Dendritic cell treated with granulocyte-macrophage colony-stimulating factor and Interleukin-4, amounts not matched to agents 40 ng/mL and 50 ng/mL, for 4 days (primary cell): ENCODE results near the gene SH3GLB2.

Experiments used
- H3K27ac Mint-ChIP-seq: one replicate; pipeline ENCODE4 v1.8.0; 2022; ENCODE audit warnings: mild to moderate bottlenecking, mixed read lengths
- H3K27me3 Mint-ChIP-seq: one replicate; pipeline ENCODE4 v1.8.0; 2022; ENCODE audit warnings: mild to moderate bottlenecking, mixed read lengths
- H3K36me3 Mint-ChIP-seq: one replicate; pipeline ENCODE4 v1.8.0; 2022; ENCODE audit warnings: low read depth, mixed read lengths
- H3K4me1 Mint-ChIP-seq: one replicate; pipeline ENCODE4 v1.8.0; 2022; ENCODE audit warnings: low read depth, mixed read lengths
- H3K4me3 Mint-ChIP-seq: one replicate; pipeline ENCODE4 v1.8.0; 2022; ENCODE audit warnings: mild to moderate bottlenecking, moderate library complexity, mixed read lengths
- H3K9me3 Mint-ChIP-seq: one replicate; pipeline ENCODE4 v1.8.0; 2022; ENCODE audit warnings: mixed read lengths
- intact Hi-C: fragments of 100-400 bp; cut with micrococcal nuclease; formaldehyde crosslinking; loops from one replicate; pipeline ENCODE4 v1.15.0; 2022

Gene SH3GLB2

DNA sequence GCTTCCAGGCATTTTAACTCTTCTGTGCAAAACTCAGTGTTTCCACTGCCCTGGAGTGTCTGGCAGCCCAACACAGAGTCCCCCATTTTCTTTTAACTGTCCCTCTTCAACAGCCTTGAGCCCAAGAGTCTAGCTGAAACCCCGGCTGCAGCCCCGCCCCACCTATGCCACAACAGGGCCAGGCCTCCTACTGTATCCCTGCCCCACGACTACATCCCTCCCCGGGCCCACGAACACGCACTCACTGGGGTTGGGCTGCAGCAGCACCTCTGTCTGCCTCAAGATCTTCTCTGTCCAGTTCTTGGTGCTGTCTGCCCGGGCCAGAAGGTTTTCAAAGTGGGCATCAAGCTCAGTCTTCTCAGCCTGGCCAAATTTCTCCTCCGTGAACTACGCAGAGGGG is 6.1 kb downstream of the SH3GLB2 start:
- intact Hi-C loops = no loop called here
- Mint-ChIP-seq H3K4me1 (peaks cover 33% of the 10 kb centered on the region), H3K36me3 (peaks cover 45% of the 10 kb centered on the region), H3K9me3 (no peaks in the 10 kb centered on the region), H3K27me3 (no peaks in the 10 kb centered on the region), H3K4me3 (no peak overlapping the region), H3K27ac (no peak overlapping the region)

GRCh38 chr9:129021091-129021490 is 7.0 kb downstream of the SH3GLB2 start:
- Mint-ChIP-seq H3K27ac (no peak overlapping the region), H3K9me3 (no peaks in the 10 kb centered on the region), H3K36me3 (peaks cover 45% of the 10 kb centered on the region), H3K4me1 (peaks cover 23% of the 10 kb centered on the region), H3K27me3 (no peaks in the 10 kb centered on the region), H3K4me3 (no peak overlapping the region)
- intact Hi-C loops = no loop called here

DNA sequence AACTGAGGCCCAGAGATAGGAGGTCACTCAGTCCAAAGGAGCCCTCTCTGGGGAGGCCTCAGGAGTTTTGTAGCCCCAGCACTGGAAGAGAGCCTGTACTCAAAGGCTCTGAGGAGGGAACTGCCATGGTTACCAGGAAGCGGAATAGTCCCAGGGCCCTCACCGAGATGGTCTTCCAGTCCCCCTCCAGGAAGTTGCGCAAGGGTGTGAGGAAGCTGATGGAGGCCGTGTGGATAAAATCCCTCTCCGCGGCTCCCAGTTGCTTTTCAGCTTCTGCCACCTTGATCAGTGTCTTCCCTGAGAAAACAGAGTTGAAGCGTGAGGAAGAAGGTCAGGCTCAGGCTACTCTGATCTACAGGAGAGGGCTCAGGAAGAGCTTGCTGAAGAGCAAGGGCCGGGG is 13.5 kb downstream of the SH3GLB2 start:
- H3K4me1 Mint-ChIP-seq = peaks cover 16% of the 10 kb centered on the region
- no peak overlapping the region for H3K4me3 Mint-ChIP-seq
- no peaks in the 10 kb centered on the region for H3K9me3 Mint-ChIP-seq
- H3K27me3 Mint-ChIP-seq = no peaks in the 10 kb centered on the region
- H3K36me3 Mint-ChIP-seq = peaks cover 75% of the 10 kb centered on the region
- H3K27ac Mint-ChIP-seq = peak overlapping the region; percentile 68
- intact Hi-C loops = no loop called here

- Mint-ChIP-seq H3K4me1 (peaks cover 16% of the 10 kb centered on the region), H3K9me3 (no peaks in the 10 kb centered on the region), H3K4me3 (no peak overlapping the region), H3K27ac (peak overlapping the region; percentile 68), H3K36me3 (peaks cover 75% of the 10 kb centered on the region), H3K27me3 (no peaks in the 10 kb centered on the region)
- intact Hi-C loops = no loop called here
Observed at GRCh38 chr9:129014124-129014523, 14.0 kb downstream of the SH3GLB2 start.

DNA sequence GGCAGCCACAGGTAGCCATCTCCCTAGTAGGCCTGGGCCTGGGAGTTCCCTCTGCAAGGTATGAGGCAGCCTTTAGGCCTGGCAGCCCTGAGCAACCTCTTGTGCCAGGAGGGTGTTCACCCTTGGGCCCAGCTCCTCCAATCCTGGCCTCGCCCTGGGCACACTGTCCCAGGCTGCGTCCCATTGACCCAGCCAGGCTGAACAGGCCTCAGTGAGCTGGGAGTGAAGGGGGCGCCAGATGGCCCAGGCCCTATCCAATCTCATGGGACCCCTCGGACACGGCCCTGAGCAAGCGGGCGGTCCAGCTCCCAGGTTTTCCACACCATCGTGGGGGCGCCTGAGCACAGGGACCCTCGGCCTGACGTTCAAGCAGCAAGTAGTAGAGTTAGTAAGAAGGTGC is 14.5 kb downstream of the SH3GLB2 start:
- no peaks in the 10 kb centered on the region for H3K9me3 Mint-ChIP-seq
- H3K4me3 Mint-ChIP-seq = no peak overlapping the region
- H3K36me3 Mint-ChIP-seq = peaks cover 75% of the 10 kb centered on the region
- no peak overlapping the region for H3K27ac Mint-ChIP-seq
- intact Hi-C loops = no loop called here
- no peaks in the 10 kb centered on the region for H3K27me3 Mint-ChIP-seq
- H3K4me1 Mint-ChIP-seq = peaks cover 16% of the 10 kb centered on the region

DNA sequence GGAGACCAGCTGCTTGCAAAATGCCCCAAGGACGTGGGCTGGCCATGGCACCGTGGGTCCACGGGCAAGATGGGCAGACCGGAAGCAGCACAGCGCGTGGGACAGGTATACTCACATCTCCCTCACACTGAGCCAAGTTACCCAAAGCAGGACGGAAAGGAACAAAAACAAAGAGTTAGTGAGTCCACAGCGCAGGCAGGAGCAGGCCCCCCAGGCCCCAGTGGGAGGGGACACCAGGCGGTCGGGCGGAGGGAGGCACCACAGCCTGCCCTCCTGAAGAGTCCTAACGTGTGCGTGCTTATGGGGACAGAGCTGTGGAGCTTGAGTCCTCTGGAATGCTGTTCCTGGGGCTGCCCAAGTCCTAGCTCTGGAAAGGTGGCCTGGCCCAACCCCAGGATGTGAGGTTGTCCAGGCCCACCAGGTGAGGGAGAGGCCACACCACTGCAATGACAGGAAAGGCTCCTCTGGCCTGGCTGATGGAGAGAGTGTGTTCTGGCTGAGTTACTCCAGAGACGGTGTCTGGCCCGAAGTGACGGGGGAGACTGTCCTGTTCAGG is 15.2 kb downstream of the SH3GLB2 start:
- Mint-ChIP-seq H3K9me3 (no peaks in the 10 kb centered on the region), H3K4me3 (no peak overlapping the region), H3K4me1 (peaks cover 16% of the 10 kb centered on the region), H3K36me3 (peaks cover 74% of the 10 kb centered on the region), H3K27me3 (no peaks in the 10 kb centered on the region), H3K27ac (no peak overlapping the region)
- intact Hi-C loops = no loop called here

DNA sequence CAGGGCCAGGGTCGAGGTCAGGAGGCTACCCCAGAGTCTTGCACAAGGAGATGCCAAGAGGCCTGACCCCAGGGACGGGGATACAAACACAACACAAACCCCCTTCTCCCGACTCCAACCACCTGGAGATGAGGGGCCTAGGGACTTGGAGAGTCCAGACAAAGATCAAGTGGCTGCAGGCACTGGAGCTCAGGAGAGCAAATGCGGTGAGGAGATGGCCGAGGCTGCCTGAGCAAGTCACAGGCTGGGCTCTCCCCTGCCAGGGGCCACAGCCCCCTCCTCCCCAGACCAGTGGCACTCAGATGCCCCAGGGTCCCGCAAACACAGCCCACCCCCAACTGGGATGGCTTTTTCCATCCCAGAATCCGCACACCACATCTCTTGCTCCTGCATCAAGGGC is 15.8 kb downstream of the SH3GLB2 start:
- no peak overlapping the region for H3K4me3 Mint-ChIP-seq
- H3K4me1 Mint-ChIP-seq = peaks cover 16% of the 10 kb centered on the region
- no peaks in the 10 kb centered on the region for H3K27me3 Mint-ChIP-seq

GRCh38 chr9:129011761-129012181 is 16.4 kb downstream of the SH3GLB2 start:
- Mint-ChIP-seq H3K4me1 (peaks cover 16% of the 10 kb centered on the region), H3K27me3 (no peaks in the 10 kb centered on the region), H3K9me3 (no peaks in the 10 kb centered on the region), H3K4me3 (no peak overlapping the region), H3K36me3 (peaks cover 79% of the 10 kb centered on the region), H3K27ac (no peak overlapping the region)
- intact Hi-C loops = no loop called here

More for the DNA sequence above, 15.8 kb downstream of the SH3GLB2 start:
- intact Hi-C loops = no loop called here
- Mint-ChIP-seq H3K36me3 (peaks cover 75% of the 10 kb centered on the region), H3K9me3 (no peaks in the 10 kb centered on the region), H3K27ac (no peak overlapping the region)

DNA sequence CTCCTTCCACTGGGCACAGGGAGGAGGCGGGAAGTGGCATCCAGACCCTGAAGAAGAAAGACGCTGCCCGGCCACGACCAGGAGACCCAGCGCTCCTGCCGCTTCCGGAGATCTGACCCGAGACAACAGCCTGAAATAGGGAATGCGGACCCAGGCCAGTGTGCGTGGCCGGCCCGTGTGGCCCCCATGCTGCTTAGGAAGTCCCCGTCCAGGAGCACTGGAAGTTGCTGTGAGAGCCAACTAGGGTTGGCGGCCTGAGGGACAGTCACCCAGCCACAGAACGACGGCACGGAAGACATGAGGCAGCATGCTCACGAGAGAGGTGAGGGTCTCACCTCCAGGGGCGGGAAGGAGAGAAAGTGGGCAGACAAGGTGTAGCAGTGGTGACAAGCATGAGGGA is 17.0 kb downstream of the SH3GLB2 start:
- no peaks in the 10 kb centered on the region for H3K9me3 Mint-ChIP-seq
- intact Hi-C loops = no loop called here
- no peaks in the 10 kb centered on the region for H3K27me3 Mint-ChIP-seq
- peaks cover 85% of the 10 kb centered on the region for H3K36me3 Mint-ChIP-seq
- H3K27ac Mint-ChIP-seq = no peak overlapping the region
- peaks cover 16% of the 10 kb centered on the region for H3K4me1 Mint-ChIP-seq
- H3K4me3 Mint-ChIP-seq = no peak overlapping the region

DNA sequence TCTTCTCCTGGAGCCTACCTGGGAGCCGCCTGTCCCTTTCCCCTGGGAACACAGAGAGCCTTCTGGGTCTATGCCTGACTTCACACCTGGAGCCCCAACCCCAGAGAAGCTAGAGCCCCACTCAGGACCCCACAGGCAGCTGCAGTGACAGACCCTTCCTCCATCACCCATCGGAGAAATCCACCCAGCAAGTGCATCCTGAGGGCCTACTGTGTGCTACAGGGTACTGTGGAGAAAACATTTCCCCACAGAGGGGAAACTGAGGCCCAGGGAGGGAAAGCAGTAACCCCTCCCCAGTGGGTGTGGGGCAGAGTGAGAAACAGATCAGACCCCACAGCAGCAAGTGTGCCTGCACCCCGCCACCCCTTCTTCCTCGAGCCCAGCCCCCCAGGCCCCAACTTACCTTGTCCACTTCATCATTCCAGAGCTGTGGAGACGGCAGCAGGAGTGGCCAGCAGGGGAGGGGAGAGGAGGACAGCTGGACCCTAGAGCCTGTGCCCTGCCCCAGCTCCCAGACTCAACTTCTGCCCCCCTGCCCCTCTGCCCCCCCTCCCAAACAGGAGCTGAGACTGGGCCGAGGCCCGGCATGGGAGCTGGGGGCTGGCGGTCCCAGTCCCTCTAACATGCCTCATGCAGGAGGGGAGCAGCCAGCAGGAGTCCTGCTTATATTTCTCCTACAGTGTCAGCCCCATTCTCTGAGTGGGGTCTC is 17.7 kb downstream of the SH3GLB2 start:
- Mint-ChIP-seq H3K4me3 (no peak overlapping the region), H3K27ac (no peak overlapping the region), H3K9me3 (no peaks in the 10 kb centered on the region), H3K36me3 (peaks cover 92% of the 10 kb centered on the region), H3K4me1 (peaks cover 16% of the 10 kb centered on the region), H3K27me3 (no peaks in the 10 kb centered on the region)
- intact Hi-C loops = no loop called here

DNA sequence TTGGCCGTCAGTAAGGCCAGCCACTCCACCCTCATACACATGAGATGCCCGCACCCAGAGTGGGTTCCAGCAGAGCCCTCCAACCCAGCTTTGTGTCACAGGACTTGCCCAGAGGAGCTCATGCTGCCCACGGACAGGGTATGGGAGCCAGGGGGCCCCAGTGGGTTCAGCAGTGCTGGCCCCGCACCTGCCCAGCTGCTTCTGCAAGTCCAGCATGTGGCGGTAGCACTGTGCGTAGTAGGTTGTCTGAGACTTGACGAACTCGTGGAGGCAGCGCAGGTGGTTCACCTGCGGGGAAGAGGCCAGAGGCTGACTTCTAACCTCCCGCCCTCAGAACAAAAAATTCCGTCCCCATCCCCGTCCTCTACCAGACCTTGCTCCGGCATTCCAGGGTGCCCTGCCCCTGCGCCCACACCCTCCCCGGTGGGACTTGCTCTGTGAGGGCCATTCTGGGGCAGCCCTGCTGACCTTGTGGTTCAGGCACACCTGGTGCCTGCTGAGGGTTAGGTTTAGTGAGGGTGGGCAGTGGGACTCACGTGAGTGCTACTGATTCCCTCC is 18.5 kb downstream of the SH3GLB2 start:
- Mint-ChIP-seq H3K27ac (no peak overlapping the region), H3K4me1 (peaks cover 10% of the 10 kb centered on the region), H3K27me3 (no peaks in the 10 kb centered on the region), H3K9me3 (no peaks in the 10 kb centered on the region), H3K36me3 (peaks cover 97% of the 10 kb centered on the region), H3K4me3 (no peak overlapping the region)
- intact Hi-C loops = no loop called here

DNA sequence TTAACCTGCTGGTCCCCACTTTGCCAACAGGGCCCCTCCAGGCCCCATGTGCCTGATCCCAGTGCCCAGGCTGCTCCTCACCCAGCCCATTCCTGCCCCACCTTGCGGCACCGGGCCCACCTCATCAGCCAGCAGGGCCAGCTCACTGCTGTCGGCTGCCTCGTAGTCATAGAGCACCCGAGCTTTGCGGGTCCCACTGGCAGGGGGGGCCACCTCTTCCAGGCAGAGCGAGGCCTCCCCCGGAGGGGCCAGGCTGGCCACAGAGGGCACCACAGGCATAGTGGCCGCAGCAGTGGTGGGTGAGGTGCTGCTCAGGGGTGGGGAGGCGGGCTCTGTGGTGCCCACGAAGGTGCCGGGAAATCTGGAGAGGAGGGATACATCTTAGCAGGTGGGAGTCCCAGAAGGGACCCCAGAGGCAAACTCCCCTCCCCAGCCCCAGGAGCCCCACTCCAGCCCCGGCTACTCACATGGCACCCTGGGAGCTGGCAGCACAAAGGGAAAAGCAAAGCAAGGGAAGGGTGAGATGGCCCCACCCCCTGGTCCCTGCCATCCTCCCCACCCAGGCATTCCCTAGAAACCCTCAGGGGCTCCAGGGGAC is 19.0 kb downstream of the SH3GLB2 start:
- H3K36me3 Mint-ChIP-seq = peaks cover 97% of the 10 kb centered on the region
- intact Hi-C loops = no loop called here

GRCh38 chr9:129008469-129008965 is 19.6 kb downstream of the SH3GLB2 start:
- H3K9me3 Mint-ChIP-seq = no peaks in the 10 kb centered on the region
- no peaks in the 10 kb centered on the region for H3K4me1 Mint-ChIP-seq
- H3K36me3 Mint-ChIP-seq = peaks cover 97% of the 10 kb centered on the region
- intact Hi-C loops = no loop called here
- H3K27ac Mint-ChIP-seq = no peak overlapping the region
- H3K4me3 Mint-ChIP-seq = no peak overlapping the region
- no peaks in the 10 kb centered on the region for H3K27me3 Mint-ChIP-seq

More for the DNA sequence above, 19.0 kb downstream of the SH3GLB2 start:
- no peak overlapping the region for H3K27ac Mint-ChIP-seq
- peaks cover 4% of the 10 kb centered on the region for H3K4me1 Mint-ChIP-seq
- H3K4me3 Mint-ChIP-seq = no peak overlapping the region
- no peaks in the 10 kb centered on the region for H3K9me3 Mint-ChIP-seq
- no peaks in the 10 kb centered on the region for H3K27me3 Mint-ChIP-seq

- no peaks in the 10 kb centered on the region for H3K9me3 Mint-ChIP-seq
- H3K27me3 Mint-ChIP-seq = no peaks in the 10 kb centered on the region
- H3K27ac Mint-ChIP-seq = no peak overlapping the region
- intact Hi-C loops = no loop called here
- H3K4me1 Mint-ChIP-seq = no peaks in the 10 kb centered on the region
- H3K36me3 Mint-ChIP-seq = peaks cover 97% of the 10 kb centered on the region
- H3K4me3 Mint-ChIP-seq = no peak overlapping the region
Observed at GRCh38 chr9:129007766-129008468, 20.2 kb downstream of the SH3GLB2 start.
